ENCODE results near the gene KDM4F. TPM values are rescaled to one million over a fixed set of nuclear protein-coding genes. Genes with fewer than 3 reads are reported as not detected.
"Not testable (repeated sequence)": the region's sequence is repeated elsewhere in the genome, so short reads cannot be mapped to it uniquely, and the experiment has no call there.

The KDM4F gene
- total RNA-seq, 1 donor from 2014 or later = not detected

- Mint-ChIP-seq H3K4me1 (ENCODE audit: unreplicated experiment) (no peaks in the 10 kb centered on the region), H3K27ac (ENCODE audit: unreplicated experiment) (no peak overlapping the region), H3K9me3 (ENCODE audit: unreplicated experiment) (no peaks in the 10 kb centered on the region), H3K4me3 (ENCODE audit: unreplicated experiment) (no peak overlapping the region), H3K36me3 (ENCODE audit: unreplicated experiment) (no peaks in the 10 kb centered on the region), H3K27me3 (ENCODE audit: unreplicated experiment) (peaks cover 43% of the 10 kb centered on the region)
- no peak for DNase-seq (ENCODE audit: extremely low spot score, unreplicated experiment)
- TF ChIP-seq CTCF (IDR thresholded peaks at IDR 0.05) = no peak
Observed at GRCh38 chr11:95035316-95035715, 13.9 kb upstream of the KDM4F start.

GRCh38 chr11:95037356-95038035, 11.7 kb upstream of the KDM4F start:
- peaks cover 39% of the 10 kb centered on the region for H3K27me3 Mint-ChIP-seq (ENCODE audit: unreplicated experiment)
- not testable (repeated sequence) for H3K9me3 Mint-ChIP-seq (ENCODE audit: unreplicated experiment); DNase-seq (ENCODE audit: extremely low spot score, unreplicated experiment); H3K27ac Mint-ChIP-seq (ENCODE audit: unreplicated experiment); H3K4me1 Mint-ChIP-seq (ENCODE audit: unreplicated experiment); H3K36me3 Mint-ChIP-seq (ENCODE audit: unreplicated experiment); H3K4me3 Mint-ChIP-seq (ENCODE audit: unreplicated experiment)

GRCh38 chr11:95042239-95042638, 7.0 kb upstream of the KDM4F start:
- Mint-ChIP-seq H3K27me3 (ENCODE audit: unreplicated experiment) (peaks cover 46% of the 10 kb centered on the region), H3K36me3 (ENCODE audit: unreplicated experiment) (no peaks in the 10 kb centered on the region), H3K27ac (ENCODE audit: unreplicated experiment) (no peak overlapping the region), H3K4me1 (ENCODE audit: unreplicated experiment) (no peaks in the 10 kb centered on the region), H3K9me3 (ENCODE audit: unreplicated experiment) (no peaks in the 10 kb centered on the region), H3K4me3 (ENCODE audit: unreplicated experiment) (no peak overlapping the region)
- no peak for TF ChIP-seq CTCF (IDR thresholded peaks at IDR 0.05)
- DNase-seq (ENCODE audit: extremely low spot score, unreplicated experiment) = no peak

GRCh38 chr11:95042906-95043305, 6.3 kb upstream of the KDM4F start:
- Mint-ChIP-seq H3K4me3 (ENCODE audit: unreplicated experiment) (no peak overlapping the region), H3K27ac (ENCODE audit: unreplicated experiment) (no peak overlapping the region), H3K4me1 (ENCODE audit: unreplicated experiment) (no peaks in the 10 kb centered on the region), H3K27me3 (ENCODE audit: unreplicated experiment) (peaks cover 48% of the 10 kb centered on the region), H3K9me3 (ENCODE audit: unreplicated experiment) (no peaks in the 10 kb centered on the region), H3K36me3 (ENCODE audit: unreplicated experiment) (no peaks in the 10 kb centered on the region)
- TF ChIP-seq CTCF (IDR thresholded peaks at IDR 0.05) = no peak
- no peak for DNase-seq (ENCODE audit: extremely low spot score, unreplicated experiment)

DNA sequence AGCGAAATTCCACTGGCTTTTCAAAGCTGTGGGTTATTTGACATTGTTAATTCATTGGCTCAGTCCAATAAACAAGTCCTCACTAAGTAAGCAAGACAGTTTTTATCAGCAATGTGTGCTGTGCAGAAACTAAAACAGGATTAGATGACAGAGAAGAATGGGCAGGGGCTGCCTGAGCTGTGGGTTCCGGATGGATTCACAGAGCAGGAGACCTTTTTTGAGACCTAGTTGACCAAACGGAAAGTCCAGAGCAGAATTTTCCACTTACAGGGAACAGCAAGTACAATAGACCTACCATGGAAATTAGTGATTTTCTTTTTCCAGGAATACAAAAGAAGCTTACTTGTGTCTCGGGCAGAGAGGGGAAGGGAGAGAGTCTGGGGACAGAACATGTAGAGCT, 5.2 kb upstream of the KDM4F start:
- Mint-ChIP-seq H3K9me3 (ENCODE audit: unreplicated experiment) (no peaks in the 10 kb centered on the region), H3K4me3 (ENCODE audit: unreplicated experiment) (no peak overlapping the region), H3K36me3 (ENCODE audit: unreplicated experiment) (no peaks in the 10 kb centered on the region), H3K27me3 (ENCODE audit: unreplicated experiment) (peaks cover 59% of the 10 kb centered on the region), H3K4me1 (ENCODE audit: unreplicated experiment) (no peaks in the 10 kb centered on the region), H3K27ac (ENCODE audit: unreplicated experiment) (no peak overlapping the region)
- DNase-seq (ENCODE audit: extremely low spot score, unreplicated experiment) = no peak
- no peak for TF ChIP-seq CTCF (IDR thresholded peaks at IDR 0.05)

All from osteocyte (in vitro differentiated cells).